Left lung (tissue), 10 donors: Measurements from ENCODE around the gene PHACTR3. TPM values are rescaled to one million over a fixed set of nuclear protein-coding genes. Genes with fewer than 3 reads are reported as not detected.

ENCODE experiments used
- ATAC-seq: fragments of 200-7000 bp; cut with Tn5 transposase; one replicate; pipeline ENCODE4 v1.9.1; 2020; ENCODE audit warnings: moderate library complexity
- DNase-seq, 4 donors: peaks; one replicate each; pipeline ENCODE4 v3.0.0-alpha.2; 2013 to 2020
- H3K27ac ChIP-seq, 2 donors: fragments of 200-600 bp; sonication (generic) in 1 of 2; one replicate each; pipeline versions ENCODE4 v1.5.0 to v1.8.0; 2020 to 2021
- H3K27me3 ChIP-seq, 2 donors: fragments of 200-600 bp; sonication (generic) in 1 of 2; one replicate each; pipeline versions ENCODE4 v1.5.0 to v1.8.0; 2020 to 2021
- H3K36me3 ChIP-seq, 2 donors: fragments of 200-600 bp; sonication (generic) in 1 of 2; one replicate each; pipeline versions ENCODE4 v1.5.0 to v1.8.0; 2020 to 2021
- H3K4me1 ChIP-seq, 2 donors: fragments of 200-600 bp; one replicate each; pipeline ENCODE4 v1.8.0; 2021
- H3K4me3 ChIP-seq, 2 donors: fragments of 200-600 bp; sonication (generic) in 1 of 2; one replicate each; pipeline versions ENCODE4 v1.5.0 to v1.8.0; 2020 to 2021; ENCODE audit warnings: mild to moderate bottlenecking in 1 of 2
- H3K9me3 ChIP-seq, 2 donors: fragments of 200-600 bp; sonication (generic) in 1 of 2; one replicate each; pipeline versions ENCODE4 v1.5.0 to v1.8.0; 2020 to 2021
- CTCF ChIP-seq, 2 donors: fragments of 200-600 bp; sonication (generic) in 1 of 2; IDR thresholded peaks; one replicate each; pipeline versions ENCODE4 v1.5.0 to v1.8.0; 2021; ENCODE audit warnings: antibody characterized with exemption in 2 of 2
- intact Hi-C, 2 donors: fragments of 100-400 bp; cut with DNase I; formaldehyde crosslinking; loops; one replicate each; pipeline versions ENCODE4 v1.11.2 to v1.14.2; 2022
- polyA plus RNA-seq, 6 donors: library from polyadenylated mRNA; unstranded; fragments of 120-200 nt; gene quantifications; one replicate each; pipeline ENCODE4 v1.2.1, GENCODE V29; 2013; ENCODE audit not compliant: insufficient read length in 6 of 6
- total RNA-seq, 2 donors: library from RNA; stranded (reverse); fragmentation: NEBNext Ultra II Directional; extraction: Animal tissue kit (Norgen Biotek cat#: 25700); gene quantifications; one replicate each; pipeline ENCODE4 v1.2.1, GENCODE V29; 2021
- donor health status: DM: no; HTN: yes; CAD: no.
- donor health status: DM: no; HTN: no; CAD: no.

The PHACTR3 gene
- total and polyA plus RNA-seq, 8 donors: 3.5 to 14.5 (median 4.4) TPM

- Histone ChIP-seq H3K27ac (no peak overlapping the region), H3K27me3 (peaks cover 0 to 95% of the 10 kb centered on the region in 2 donors), H3K36me3 (no peaks in the 10 kb centered on the region), H3K4me1 (no peaks in the 10 kb centered on the region), H3K4me3 (no peak overlapping the region), H3K9me3 (no peaks in the 10 kb centered on the region)
- ATAC-seq (no peak), DNase-seq (no peak)
- intact Hi-C loops: no loop called here
- TF ChIP-seq CTCF (IDR thresholded peaks at IDR 0.05): no peak
Measured at GRCh38 chr20:59733351-59733750, 129.0 kb downstream of the PHACTR3 start.

- Histone ChIP-seq H3K36me3 (no peaks in the 10 kb centered on the region), H3K27me3 (peaks cover 0 to 95% of the 10 kb centered on the region in 2 donors), H3K4me1 (no peaks in the 10 kb centered on the region), H3K4me3 (no peak overlapping the region), H3K27ac (no peak overlapping the region), H3K9me3 (no peaks in the 10 kb centered on the region)
- no peak for TF ChIP-seq CTCF (IDR thresholded peaks at IDR 0.05)
- intact Hi-C loops: no loop called here
- DNase-seq (peak in 1 of 4 donors; percentile 21), ATAC-seq (no peak)
Measured at GRCh38 chr20:59735486-59735885, 131.1 kb downstream of the PHACTR3 start.

- no peak for ATAC-seq
- H3K27ac ChIP-seq: no peak overlapping the region
Measured at GRCh38 chr20:59735917-59736316, 131.6 kb downstream of the PHACTR3 start.

GRCh38 chr20:59736366-59736765 lies 132.0 kb downstream of the PHACTR3 start:
- no peak for TF ChIP-seq CTCF (IDR thresholded peaks at IDR 0.05)
- Histone ChIP-seq H3K4me1 (no peaks in the 10 kb centered on the region), H3K4me3 (no peak overlapping the region), H3K36me3 (no peaks in the 10 kb centered on the region), H3K27me3 (peaks cover 0 to 98% of the 10 kb centered on the region in 2 donors), H3K9me3 (no peaks in the 10 kb centered on the region), H3K27ac (no peak overlapping the region)
- intact Hi-C loops: no loop called here
- DNase-seq (peak in 1 of 4 donors; percentile 30), ATAC-seq (no peak)

More at GRCh38 chr20:59735917-59736316, 131.6 kb downstream of the PHACTR3 start:
- Histone ChIP-seq H3K36me3 (no peaks in the 10 kb centered on the region), H3K9me3 (no peaks in the 10 kb centered on the region), H3K4me3 (no peak overlapping the region), H3K4me1 (no peaks in the 10 kb centered on the region), H3K27me3 (peaks cover 0 to 95% of the 10 kb centered on the region in 2 donors)
- intact Hi-C loops: no loop called here
- peak in 1 of 4 donors; percentile 6 for DNase-seq
- no peak for TF ChIP-seq CTCF (IDR thresholded peaks at IDR 0.05)

- H3K36me3 ChIP-seq: no peaks in the 10 kb centered on the region
- no peak for ATAC-seq
- H3K27me3 ChIP-seq: peaks cover 0 to 97% of the 10 kb centered on the region in 2 donors
- intact Hi-C loops: no loop called here
- no peak overlapping the region for H3K27ac ChIP-seq
- H3K4me3 ChIP-seq: no peak overlapping the region
- no peaks in the 10 kb centered on the region for H3K4me1 ChIP-seq
- H3K9me3 ChIP-seq: no peaks in the 10 kb centered on the region
- peak in 1 of 4 donors; percentile 27 for DNase-seq
- TF ChIP-seq CTCF (IDR thresholded peaks at IDR 0.05): no peak
Measured at GRCh38 chr20:59737073-59737666, 132.8 kb downstream of the PHACTR3 start.
